DND-41 (cell line): ENCODE results near the gene MDFI.

Experiments
- ATAC-seq: fragments of 200-7000 bp; cut with Tn5 transposase; 3 replicates; pipeline ENCODE4 v1.9.1; 2021; ENCODE audit warnings: low read depth; ENCODE audit not compliant: insufficient read depth
- DNase-seq: peaks from one replicate; pipeline ENCODE4 v3.0.0-alpha.2; 2020
- H2AFZ ChIP-seq: 2 replicates; pipeline ENCODE4 v1.6.0; 2012; ENCODE audit warnings: low read depth, low read length
- H3K27ac ChIP-seq: 2 replicates; pipeline ENCODE4 v1.5.1; 2012; ENCODE audit warnings: low read length, inconsistent platforms
- H3K27me3 ChIP-seq: fragments of 200-600 bp; sonication (generic); 2 replicates; pipeline ENCODE4 v1.6.0; 2012; ENCODE audit warnings: low read length, mild to moderate bottlenecking, inconsistent platforms; ENCODE audit not compliant: insufficient read depth, poor library complexity
- H3K36me3 ChIP-seq: 2 replicates; pipeline ENCODE4 v1.5.1; 2012; ENCODE audit warnings: low read length, inconsistent platforms; ENCODE audit not compliant: insufficient read depth
- H3K4me1 ChIP-seq: 2 replicates; pipeline ENCODE4 v1.5.1; 2012; ENCODE audit warnings: mild to moderate bottlenecking, low read length; ENCODE audit not compliant: insufficient read depth
- H3K4me2 ChIP-seq: 2 replicates; pipeline ENCODE4 v1.6.0; 2012; ENCODE audit warnings: mild to moderate bottlenecking, moderate library complexity, low read length, inconsistent platforms; ENCODE audit not compliant: insufficient read depth
- H3K4me3 ChIP-seq, 2 experiments: fragments of 200-600 bp in 1 of 2; shearing (Covaris generic) in 1 of 2; 2 replicates each; pipeline ENCODE4 v1.5.1; 2012 to 2016; ENCODE audit warnings: inconsistent platforms in 2 of 2, low read length in 2 of 2, mild to moderate bottlenecking in 2 of 2, low read depth in 1 of 2, moderate library complexity in 1 of 2
- H3K79me2 ChIP-seq: 2 replicates; pipeline ENCODE4 v1.6.0; 2012; ENCODE audit warnings: low read length, inconsistent platforms; ENCODE audit not compliant: insufficient read depth
- H3K9ac ChIP-seq: 2 replicates; pipeline ENCODE4 v1.6.0; 2012; ENCODE audit warnings: low read depth, mild to moderate bottlenecking, inconsistent platforms, low read length, moderate library complexity
- H3K9me3 ChIP-seq: 2 replicates; pipeline ENCODE4 v1.5.1; 2012; ENCODE audit warnings: low read length, moderate library complexity, mild to moderate bottlenecking, inconsistent platforms; ENCODE audit not compliant: insufficient read depth, severe bottlenecking
- H4K20me1 ChIP-seq: 2 replicates; pipeline ENCODE4 v1.6.0; 2012; ENCODE audit warnings: low read length; ENCODE audit not compliant: insufficient read depth
- CTCF ChIP-seq: IDR thresholded peaks from 2 replicates; pipeline ENCODE4 v1.5.1; 2012; ENCODE audit warnings: borderline replicate concordance, low read length, moderate library complexity, mild to moderate bottlenecking; ENCODE audit not compliant: poor library complexity, severe bottlenecking; ENCODE audit errors: extremely low read depth
- EZH2 ChIP-seq: IDR thresholded peaks from 3 replicates; pipeline ENCODE4 v1.6.1; 2012; ENCODE audit warnings: borderline replicate concordance, low read depth, mild to moderate bottlenecking, moderate library complexity, low read length, inconsistent platforms; ENCODE audit not compliant: severe bottlenecking

MDFI gene

GRCh38 chr6:41596096-41596685, 42.1 kb upstream of the MDFI start:
- H2AFZ ChIP-seq: no peak overlapping the region
- no peak for ATAC-seq
- no peaks in the 10 kb centered on the region for H3K79me2 ChIP-seq
- H3K27ac ChIP-seq: no peak overlapping the region
- H3K36me3 ChIP-seq: peaks cover 65% of the 10 kb centered on the region
- no peak overlapping the region for H3K4me2 ChIP-seq
- H3K9me3 ChIP-seq: no peaks in the 10 kb centered on the region
- no peaks in the 10 kb centered on the region for H3K4me1 ChIP-seq
- no peaks in the 10 kb centered on the region for H4K20me1 ChIP-seq
- no peaks in the 10 kb centered on the region for H3K27me3 ChIP-seq
- no peak for TF ChIP-seq CTCF
- no peak for TF ChIP-seq EZH2
- H3K4me3 ChIP-seq: no peak overlapping the region
- no peak for DNase-seq
- no peak overlapping the region for H3K9ac ChIP-seq

GRCh38 chr6:41596807-41597206, 41.5 kb upstream of the MDFI start:
- H3K9me3 ChIP-seq: no peaks in the 10 kb centered on the region
- no peak overlapping the region for H3K27ac ChIP-seq
- H3K4me2 ChIP-seq: no peak overlapping the region
- ATAC-seq (no peak), DNase-seq (no peak)
- TF ChIP-seq CTCF (no peak), EZH2 (no peak)
- H3K36me3 ChIP-seq: peaks cover 59% of the 10 kb centered on the region
- H3K4me1 ChIP-seq: no peaks in the 10 kb centered on the region
- no peaks in the 10 kb centered on the region for H4K20me1 ChIP-seq
- no peak overlapping the region for H3K9ac ChIP-seq
- H3K4me3 ChIP-seq: no peak overlapping the region
- no peaks in the 10 kb centered on the region for H3K27me3 ChIP-seq
- no peaks in the 10 kb centered on the region for H3K79me2 ChIP-seq
- no peak overlapping the region for H2AFZ ChIP-seq

- Histone ChIP-seq H3K36me3 (peaks cover 54% of the 10 kb centered on the region), H3K4me1 (peaks cover 2% of the 10 kb centered on the region), H3K79me2 (no peaks in the 10 kb centered on the region), H3K27ac (no peak overlapping the region), H3K4me2 (no peak overlapping the region), H3K4me3 (no peak overlapping the region), H4K20me1 (no peaks in the 10 kb centered on the region), H3K9ac (no peak overlapping the region), H2AFZ (no peak overlapping the region), H3K27me3 (no peaks in the 10 kb centered on the region), H3K9me3 (no peaks in the 10 kb centered on the region)
- ATAC-seq (no peak), DNase-seq (no peak)
- no peak for TF ChIP-seq CTCF
- TF ChIP-seq EZH2: no peak
Measured at GRCh38 chr6:41597246-41598000, 40.8 kb upstream of the MDFI start.
